ENCODE results near the gene LIFR. TPM values are rescaled to one million over a fixed set of nuclear protein-coding genes. Genes with fewer than 3 reads are reported as not detected.

LIFR gene
- total RNA-seq, 1 experiment from 2014 or later = 7.6 TPM

GRCh38 chr5:38598994-38599617 is 42.7 kb upstream of the LIFR start:
- H3K27me3 Mint-ChIP-seq (ENCODE audit: unreplicated experiment) = no peaks in the 10 kb centered on the region
- peak overlapping the region; percentile 32 for H3K4me3 Mint-ChIP-seq (ENCODE audit: low read depth, unreplicated experiment)
- intact Hi-C loops (cut with micrococcal nuclease; ENCODE audit: unreplicated experiment) = loop anchor here (2.0 to 5.0 kb wide), 3 partner anchors 38 to 68 kb away; no protein-coding TSS in a partner anchor
- no peaks in the 10 kb centered on the region for H3K9me3 Mint-ChIP-seq (ENCODE audit: low read depth, unreplicated experiment)
- peak; percentile 41 for DNase-seq
- H3K4me1 Mint-ChIP-seq (ENCODE audit: low read depth, unreplicated experiment) = peaks cover 74% of the 10 kb centered on the region
- no TSS peak for BruUV-seq (replicated peaks)
- H3K27ac Mint-ChIP-seq (ENCODE audit: unreplicated experiment) = peak overlapping the region; percentile 80
- no peaks in the 10 kb centered on the region for H3K36me3 Mint-ChIP-seq (ENCODE audit: insufficient read depth, unreplicated experiment)
- no peak for TF ChIP-seq CTCF (IDR thresholded peaks at IDR 0.05; ENCODE audit: unreplicated experiment)
- CTCF ChIA-PET = interaction anchor here (0.5 to 1.7 kb wide), 5 partner anchors 9 to 157 kb away, joined by 3 to 8 read pairs (median 8); no protein-coding TSS in a partner anchor

DNA sequence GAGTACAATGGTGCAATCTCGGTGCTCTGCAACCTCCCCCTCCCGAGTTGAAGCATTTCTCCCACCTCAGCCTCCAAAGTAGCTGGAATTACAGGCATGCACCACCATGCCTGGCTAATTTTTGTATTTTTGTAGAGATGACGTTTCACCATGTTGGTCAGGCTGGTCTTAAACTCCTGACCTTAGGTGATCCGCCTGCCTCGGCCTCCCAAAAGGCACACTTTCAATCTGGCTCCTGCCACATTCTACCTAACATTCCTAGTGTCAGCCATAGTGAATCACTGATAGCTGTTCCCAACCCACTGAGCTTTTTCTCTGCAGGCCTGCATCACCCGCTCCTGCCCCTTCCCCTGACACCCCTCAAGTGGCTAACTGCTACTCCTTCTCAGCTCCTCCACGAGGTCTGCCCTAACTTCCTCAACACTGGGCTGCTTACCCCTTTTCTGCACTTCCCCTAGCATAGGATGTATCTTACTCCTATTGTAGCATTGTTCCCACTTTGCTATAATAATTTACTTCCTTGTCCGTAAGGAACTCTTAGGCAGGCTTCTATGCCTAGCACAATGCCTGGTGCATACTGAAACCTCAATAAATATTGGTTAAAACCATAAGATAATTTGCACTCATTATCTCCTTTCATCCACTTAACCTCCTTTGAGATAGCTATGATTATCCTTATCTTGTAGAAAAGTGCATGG is 42.0 kb upstream of the LIFR start:
- Mint-ChIP-seq H3K36me3 (ENCODE audit: insufficient read depth, unreplicated experiment) (no peaks in the 10 kb centered on the region), H3K9me3 (ENCODE audit: low read depth, unreplicated experiment) (no peaks in the 10 kb centered on the region), H3K27me3 (ENCODE audit: unreplicated experiment) (no peaks in the 10 kb centered on the region), H3K4me3 (ENCODE audit: low read depth, unreplicated experiment) (peak overlapping the region; percentile 32), H3K27ac (ENCODE audit: unreplicated experiment) (peak overlapping the region; percentile 80), H3K4me1 (ENCODE audit: low read depth, unreplicated experiment) (peaks cover 74% of the 10 kb centered on the region)
- DNase-seq = no peak
- TF ChIP-seq CTCF (IDR thresholded peaks at IDR 0.05; ENCODE audit: unreplicated experiment) = no peak
- CTCF ChIA-PET = interaction anchor here (0.6 to 1.7 kb wide), 5 partner anchors 10 to 157 kb away, joined by 3 to 8 read pairs (median 8); no protein-coding TSS in a partner anchor
- BruUV-seq (replicated peaks) = no TSS peak
- intact Hi-C loops (cut with micrococcal nuclease; ENCODE audit: unreplicated experiment) = loop anchor here (2.0 to 5.0 kb wide), 3 partner anchors 38 to 69 kb away; no protein-coding TSS in a partner anchor

DNA sequence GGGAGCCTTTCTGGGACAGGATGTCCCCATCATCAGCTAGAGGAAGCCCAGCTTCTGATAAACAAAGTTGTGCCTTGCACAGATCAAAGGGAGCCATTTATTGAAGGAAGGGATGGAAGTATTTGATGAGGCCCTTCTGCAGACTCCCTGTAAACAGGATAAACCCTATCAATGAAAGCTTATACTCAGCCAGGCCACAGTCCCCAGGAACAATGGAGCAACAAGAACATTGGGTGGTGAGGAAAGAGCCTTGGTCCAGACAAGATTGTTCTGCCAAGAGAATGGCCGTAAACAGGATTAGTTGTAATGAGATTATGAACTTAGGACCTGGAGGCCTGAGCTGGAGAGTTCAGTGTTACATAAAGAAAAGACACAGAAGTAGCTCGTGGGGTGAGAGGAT is 40.5 kb upstream of the LIFR start:
- no TSS peak for BruUV-seq (replicated peaks)
- CTCF ChIA-PET = no interaction called here
- Mint-ChIP-seq H3K27me3 (ENCODE audit: unreplicated experiment) (no peaks in the 10 kb centered on the region), H3K4me1 (ENCODE audit: low read depth, unreplicated experiment) (peaks cover 66% of the 10 kb centered on the region), H3K36me3 (ENCODE audit: insufficient read depth, unreplicated experiment) (no peaks in the 10 kb centered on the region), H3K9me3 (ENCODE audit: low read depth, unreplicated experiment) (no peaks in the 10 kb centered on the region), H3K4me3 (ENCODE audit: low read depth, unreplicated experiment) (no peak overlapping the region), H3K27ac (ENCODE audit: unreplicated experiment) (peak overlapping the region; percentile 16)
- DNase-seq = no peak
- intact Hi-C loops (cut with micrococcal nuclease; ENCODE audit: unreplicated experiment) = loop anchor here (5.0 kb wide), 2 partner anchors 45 to 70 kb away; no protein-coding TSS in a partner anchor
- no peak for TF ChIP-seq CTCF (IDR thresholded peaks at IDR 0.05; ENCODE audit: unreplicated experiment)

- Mint-ChIP-seq H3K27me3 (ENCODE audit: unreplicated experiment) (no peaks in the 10 kb centered on the region), H3K4me1 (ENCODE audit: low read depth, unreplicated experiment) (peaks cover 49% of the 10 kb centered on the region), H3K27ac (ENCODE audit: unreplicated experiment) (no peak overlapping the region), H3K9me3 (ENCODE audit: low read depth, unreplicated experiment) (no peaks in the 10 kb centered on the region), H3K36me3 (ENCODE audit: insufficient read depth, unreplicated experiment) (no peaks in the 10 kb centered on the region), H3K4me3 (ENCODE audit: low read depth, unreplicated experiment) (no peak overlapping the region)
- no peak for TF ChIP-seq CTCF (IDR thresholded peaks at IDR 0.05; ENCODE audit: unreplicated experiment)
- CTCF ChIA-PET = interaction anchor here (1.2 kb wide), 1 partner anchor 19 kb away, joined by 3 read pairs; no protein-coding TSS in a partner anchor
- no peak for DNase-seq
- intact Hi-C loops (cut with micrococcal nuclease; ENCODE audit: unreplicated experiment) = loop anchor here (5.0 kb wide), 2 partner anchors 43 to 72 kb away; no protein-coding TSS in a partner anchor
- BruUV-seq (replicated peaks) = no TSS peak
Measured at GRCh38 chr5:38595132-38595745, 38.8 kb upstream of the LIFR start.

Measured in Calu3 (cell line).